ENCODE results near the gene REPS2. TPM values are rescaled to one million over a fixed set of nuclear protein-coding genes. Genes with fewer than 3 reads are reported as not detected.

Gene REPS2
- polyA plus RNA-seq, 3 donors: 2.1 to 4.7 (median 3.6) TPM

- Histone ChIP-seq H3K4me1 (ENCODE audit: control insufficient read depth in 1 of 2, insufficient read depth in 2 of 2, low read length in 2 of 2) (no peaks in the 10 kb centered on the region), H3K4me2 (replicated peaks; ENCODE audit: extremely low read depth, low read length, poor library complexity, severe bottlenecking) (no peak overlapping the region), H4K20me1 (ENCODE audit: insufficient read depth, low read length) (no peaks in the 10 kb centered on the region), H3K27me3 (ENCODE audit: control insufficient read depth in 2 of 2, insufficient read depth in 2 of 2, low read length in 2 of 2) (peaks cover 0 to 16% of the 10 kb centered on the region in 2 donors), H3K79me2 (ENCODE audit: insufficient read depth, low read length) (no peaks in the 10 kb centered on the region), H2AFZ (ENCODE audit: insufficient read depth, low read depth, low read length, poor library complexity, severe bottlenecking) (no peak overlapping the region), H3K9ac (ENCODE audit: insufficient read depth, low read length, poor library complexity, severe bottlenecking) (no peak overlapping the region), H3K36me3 (replicated peaks in 1 of 2; ENCODE audit: control insufficient read depth in 1 of 2, insufficient read depth in 2 of 2, low read length in 2 of 2) (peaks cover 0 to 2% of the 10 kb centered on the region in 2 donors), H3K27ac (ENCODE audit: low read depth in 1 of 2, low read length in 2 of 2) (no peak overlapping the region), H3K9me3 (replicated peaks in 1 of 2; ENCODE audit: control insufficient read depth in 1 of 2, insufficient read depth in 1 of 2, low read length in 2 of 2) (no peaks in the 10 kb centered on the region), H3K4me3 (replicated peaks in 1 of 3; ENCODE audit: low read depth in 2 of 3, low read length in 3 of 3) (no peak overlapping the region)
- Mint-ChIP-seq H3K4me1 (no peaks in the 10 kb centered on the region), H3K4me3 (no peak overlapping the region), H3K9me3 (peaks cover 0 to 5% (median 0%) of the 10 kb centered on the region in 7 donors), H3K36me3 (peaks cover 10 to 14% of the 10 kb centered on the region in 2 donors), H3K27ac (no peak overlapping the region), H3K27me3 (ENCODE audit: low read depth in 3 of 3) (peaks cover 0 to 21% (median 0%) of the 10 kb centered on the region in 3 donors)
- no peak for DNase-seq
- intact Hi-C loops (cut with micrococcal nuclease): no loop called here
- no CpG with 5 or more reads among the region's 1 CpG for WGBS (ENCODE audit: insufficient coverage)
- no peak for TF ChIP-seq CTCF (IDR thresholded peaks at IDR 0.05)
These were observed 121.1 kb downstream of the REPS2 start for GRCh38 chrX:17067534-17067933.

GRCh38 chrX:17072301-17072700, 125.8 kb downstream of the REPS2 start:
- DNase-seq: no peak
- Histone ChIP-seq H2AFZ (ENCODE audit: insufficient read depth, low read depth, low read length, poor library complexity, severe bottlenecking) (no peak overlapping the region), H3K9me3 (replicated peaks in 1 of 2; ENCODE audit: control insufficient read depth in 1 of 2, insufficient read depth in 1 of 2, low read length in 2 of 2) (no peaks in the 10 kb centered on the region), H3K4me1 (ENCODE audit: control insufficient read depth in 1 of 2, insufficient read depth in 2 of 2, low read length in 2 of 2) (no peaks in the 10 kb centered on the region), H3K27me3 (ENCODE audit: control insufficient read depth in 2 of 2, insufficient read depth in 2 of 2, low read length in 2 of 2) (peaks cover 0 to 25% of the 10 kb centered on the region in 2 donors), H3K4me3 (replicated peaks in 1 of 3; ENCODE audit: low read depth in 2 of 3, low read length in 3 of 3) (no peak overlapping the region), H3K4me2 (replicated peaks; ENCODE audit: extremely low read depth, low read length, poor library complexity, severe bottlenecking) (no peak overlapping the region), H3K27ac (ENCODE audit: low read depth in 1 of 2, low read length in 2 of 2) (no peak overlapping the region), H4K20me1 (ENCODE audit: insufficient read depth, low read length) (no peaks in the 10 kb centered on the region), H3K9ac (ENCODE audit: insufficient read depth, low read length, poor library complexity, severe bottlenecking) (no peak overlapping the region), H3K36me3 (replicated peaks in 1 of 2; ENCODE audit: control insufficient read depth in 1 of 2, insufficient read depth in 2 of 2, low read length in 2 of 2) (peaks cover under 1 to 4% of the 10 kb centered on the region in 2 donors), H3K79me2 (ENCODE audit: insufficient read depth, low read length) (no peaks in the 10 kb centered on the region)
- Mint-ChIP-seq H3K27me3 (ENCODE audit: low read depth in 3 of 3) (peaks cover 0 to 26% (median 0%) of the 10 kb centered on the region in 3 donors), H3K9me3 (peaks cover 0 to 5% (median 0%) of the 10 kb centered on the region in 7 donors), H3K4me1 (no peaks in the 10 kb centered on the region), H3K27ac (no peak overlapping the region), H3K4me3 (no peak overlapping the region), H3K36me3 (peaks cover 9 to 15% of the 10 kb centered on the region in 2 donors)
- intact Hi-C loops (cut with micrococcal nuclease): no loop called here
- WGBS (ENCODE audit: insufficient coverage): no CpG with 5 or more reads among the region's 2 CpGs
- TF ChIP-seq CTCF (IDR thresholded peaks at IDR 0.05): no peak
